A549 (cell line): Measurements from ENCODE around the gene RFK. TPM values are rescaled to one million over a fixed set of nuclear protein-coding genes. Genes with fewer than 3 reads are reported as not detected.

Experiments
- ATAC-seq, 2 experiments: fragments of 200-7000 bp in 1 of 2; fragments of >200 bp in 1 of 2; cut with Nextera tagmentation in 1 of 2; cut with Tn5 transposase in 1 of 2; 3 replicates each; pipeline versions ENCODE4 v1.8.0 to v1.9.1; 2018 to 2020; ENCODE audit warnings: mild to moderate bottlenecking in 1 of 2, moderate library complexity in 1 of 2
- CTCF ChIA-PET: fragments of 300-600 bp; sonication (Branson Sonifier 250); formaldehyde crosslinking; extraction: SDS; loops from one replicate; lab custom pipeline; 2021; ENCODE audit warnings: antibody characterized with exemption, inconsistent platforms; lab: Yijun Ruan, JAX
- POLR2A ChIA-PET: fragments of 350-600 bp; formaldehyde crosslinking; extraction: SDS; loops from one replicate; lab custom pipeline; 2021; ENCODE audit warnings: antibody characterized with exemption, inconsistent platforms; lab: Yijun Ruan, JAX
- DNase-seq, 2 experiments: peaks; one replicate each; pipeline versions ENCODE4 v3.0.0 to v3.0.0-alpha.2; 2011 to 2016; ENCODE audit warnings: low read depth in 1 of 2, low spot score in 1 of 2
- FAIRE-seq: peaks from 2 replicates; lab custom pipeline; 2011; peaks lifted over from hg19 to GRCh38; lab: Jason Lieb, UNC
- H3K27ac ChIP-seq, 2 experiments: fragments of >200 bp; sonication (Bioruptor Twin); formaldehyde crosslinking; 3 replicates each; pipeline ENCODE4 v1.5.1; 2016 to 2017
- H3K4me1 ChIP-seq: fragments of >200 bp; sonication (Bioruptor Twin); formaldehyde crosslinking; 3 replicates; pipeline ENCODE4 v1.6.1; 2016
- H3K4me2 ChIP-seq: fragments of >200 bp; sonication (Bioruptor Twin); formaldehyde crosslinking; 3 replicates; pipeline ENCODE4 v1.6.1; 2016
- H3K4me3 ChIP-seq: fragments of >200 bp; sonication (Bioruptor Twin); formaldehyde crosslinking; 3 replicates; pipeline ENCODE4 v1.5.1; 2016
- H3K9me3 ChIP-seq: fragments of >200 bp; sonication (Bioruptor Twin); formaldehyde crosslinking; 3 replicates; pipeline ENCODE4 v1.6.1; 2016
- ATOH8 ChIP-seq: fragments of 250-450 bp; sonication (Bioruptor Pico); IDR thresholded peaks from 2 replicates; pipeline ENCODE4 v1.5.0; 2020; ENCODE audit warnings: low read depth, mild to moderate bottlenecking, moderate library complexity
- BCL3 ChIP-seq: fragments of >200 bp; sonication (Bioruptor Twin); formaldehyde crosslinking; IDR thresholded peaks from 3 replicates; pipeline ENCODE4 v1.6.1; 2016
- CBX8 ChIP-seq: fragments of 200-600 bp; sonication (generic); IDR thresholded peaks from 2 replicates; pipeline ENCODE4 v1.6.1; 2016
- CHD2 ChIP-seq: fragments of 150-350 bp; IDR thresholded peaks from 2 replicates; pipeline ENCODE4 v1.6.1; 2014; ENCODE audit warnings: low read length; ENCODE audit not compliant: partially characterized antibody
- CHD4 ChIP-seq: fragments of 200-600 bp; sonication (generic); IDR thresholded peaks from 2 replicates; pipeline ENCODE4 v1.6.1; 2016; ENCODE audit warnings: antibody characterized with exemption, mild to moderate bottlenecking, borderline replicate concordance
- FOSB ChIP-seq: fragments of 250-450 bp; sonication (Bioruptor Pico); IDR thresholded peaks from 2 replicates; pipeline ENCODE4 v1.5.0; 2020; ENCODE audit warnings: mild to moderate bottlenecking, moderate library complexity
- FOSL2 ChIP-seq, 2 experiments: fragments of 450-650 bp in 1 of 2; fragments of >200 bp in 1 of 2; sonication (Bioruptor Twin) in 1 of 2; formaldehyde crosslinking; IDR thresholded peaks; 2 replicates each; pipeline versions ENCODE4 v1.5.0 to v1.6.1; 2016 to 2020; ENCODE audit warnings: mild to moderate bottlenecking in 1 of 2, moderate library complexity in 1 of 2
- HEYL ChIP-seq: fragments of 250-450 bp; sonication (Bioruptor Pico); IDR thresholded peaks from 2 replicates; pipeline ENCODE4 v1.8.0; 2021; ENCODE audit warnings: mild to moderate bottlenecking, moderate library complexity
- HOXA7 ChIP-seq: fragments of 250-450 bp; sonication (Bioruptor Pico); IDR thresholded peaks from 2 replicates; pipeline ENCODE4 v1.5.0; 2020; ENCODE audit warnings: mild to moderate bottlenecking, moderate library complexity
- KDM1A ChIP-seq: fragments of 200-600 bp; sonication (generic); IDR thresholded peaks from 2 replicates; pipeline ENCODE4 v1.6.1; 2016; ENCODE audit warnings: low read depth, mild to moderate bottlenecking
- MAFK ChIP-seq: fragments of 450-650 bp; IDR thresholded peaks from 2 replicates; pipeline ENCODE4 v1.6.1; 2014; ENCODE audit not compliant: partially characterized antibody
- MAX ChIP-seq: IDR thresholded peaks from 2 replicates; pipeline ENCODE4 v1.6.1; 2012
- MAZ ChIP-seq: fragments of 150-350 bp; IDR thresholded peaks from 2 replicates; pipeline ENCODE4 v1.6.1; 2014; ENCODE audit warnings: antibody characterized with exemption, low read depth, low read length, borderline replicate concordance
- NFE2L2 ChIP-seq: fragments of 150-350 bp; conservative IDR thresholded peaks from 2 replicates; pipeline ENCODE4 v1.6.1; 2014; ENCODE audit warnings: low read length
- NPAS2 ChIP-seq: fragments of 250-450 bp; sonication (Bioruptor Pico); IDR thresholded peaks from 2 replicates; pipeline ENCODE4 v1.8.0; 2022; ENCODE audit warnings: mild to moderate bottlenecking, moderate library complexity, borderline replicate concordance
- NR3C1 ChIP-seq: fragments of >200 bp; sonication (Bioruptor Twin); formaldehyde crosslinking; IDR thresholded peaks from 3 replicates; pipeline ENCODE4 v1.6.1; 2017
- PBX3 ChIP-seq: IDR thresholded peaks from 2 replicates; pipeline ENCODE4 v1.6.1; 2012
- POLR2AphosphoS2 ChIP-seq: conservative IDR thresholded peaks from 2 replicates; pipeline ENCODE4 v1.6.1; 2012; ENCODE audit warnings: low read length, improper control_type of control experiment, inconsistent platforms
- RFX5 ChIP-seq: fragments of 450-650 bp; IDR thresholded peaks from 2 replicates; pipeline ENCODE4 v1.7.1; 2014; ENCODE audit warnings: antibody characterized with exemption, mild to moderate bottlenecking, moderate library complexity
- SREBF2 ChIP-seq: fragments of 450-650 bp; IDR thresholded peaks from 2 replicates; pipeline ENCODE4 v1.6.1; 2014; ENCODE audit warnings: mild to moderate bottlenecking, moderate library complexity
- TFCP2L1 ChIP-seq: fragments of 250-450 bp; sonication (Bioruptor Pico); IDR thresholded peaks from 2 replicates; pipeline ENCODE4 v1.5.0; 2021; ENCODE audit warnings: mild to moderate bottlenecking
- ZFP36 ChIP-seq: fragments of 450-650 bp; IDR thresholded peaks from 2 replicates; pipeline ENCODE4 v1.6.1; 2014; ENCODE audit warnings: borderline replicate concordance; ENCODE audit not compliant: partially characterized antibody
- WGBS: methylation state at CpG from one replicate; pipeline ENCODE4 v1.1.6; 2017; ENCODE audit errors: missing lambda C conversion rate; 5-methylcytosine and 5-hydroxymethylcytosine counted together
- polyA plus RNA-seq, 4 experiments: library from polyadenylated mRNA; depleted of rRNA in 3 of 4; stranded (reverse); fragments of >200 nt; fragmentation: RNase III in 1 of 4; extraction: RNeasy Plus Mini Kit Qiagen cat#74134 plus additional on column Dnase treatment in 1 of 4; gene quantifications; 2 replicates in 3 of 4; 3 replicates in 1 of 4; pipeline ENCODE4 v1.2.3, GENCODE V29; 2011 to 2017

The RFK gene
- polyA plus RNA-seq, 2 of the 4 experiments (the other 2 are of a cell fraction): 50.5 to 184 TPM

- POLR2A ChIA-PET: no interaction called here
Observed at GRCh38 chr9:76354221-76354620, 40.0 kb downstream of the RFK start.

GRCh38 chr9:76353280-76353679 is 40.9 kb downstream of the RFK start:
- no peak overlapping the region for H3K27ac ChIP-seq
- DNase-seq (no peak), FAIRE-seq (no peak), ATAC-seq (no peak)
- no peak overlapping the region for H3K4me2 ChIP-seq
- no peaks in the 10 kb centered on the region for H3K4me1 ChIP-seq
- ChIA-PET POLR2A (no interaction called here), CTCF (interaction anchor here (1.1 to 1.7 kb wide), 2 partner anchors 17 to 50 kb away, joined by 3 to 5 read pairs; no protein-coding TSS in a partner anchor)
- WGBS: 82% methylated on average over 5 of the region's 5 CpGs
- no peak overlapping the region for H3K4me3 ChIP-seq
- no peaks in the 10 kb centered on the region for H3K9me3 ChIP-seq
- TF ChIP-seq NPAS2 (CRISPR knock-in tag): no peak
- TF ChIP-seq NR3C1: no peak
- TF ChIP-seq MAFK: no peak
- no peak for TF ChIP-seq CHD4
- no peak for TF ChIP-seq CHD2
- TF ChIP-seq HEYL (CRISPR knock-in tag): no peak
- no peak for TF ChIP-seq FOSL2 (IDR thresholded peaks at IDR 0.05)
- no peak for TF ChIP-seq FOSL2 (CRISPR knock-in tag; IDR thresholded peaks at IDR 0.05)
- TF ChIP-seq KDM1A: no peak
- TF ChIP-seq RFX5: no peak
- no peak for TF ChIP-seq SREBF2
- no peak for TF ChIP-seq MAX
- no peak for TF ChIP-seq HOXA7 (CRISPR knock-in tag)
- TF ChIP-seq ZFP36: no peak
- TF ChIP-seq TFCP2L1 (CRISPR knock-in tag): no peak
- TF ChIP-seq ATOH8 (CRISPR knock-in tag): no peak
- no peak for TF ChIP-seq POLR2AphosphoS2

More at GRCh38 chr9:76354221-76354620, 40.0 kb downstream of the RFK start:
- Histone ChIP-seq H3K4me3 (no peak overlapping the region), H3K4me2 (no peak overlapping the region), H3K9me3 (no peaks in the 10 kb centered on the region), H3K4me1 (no peaks in the 10 kb centered on the region), H3K27ac (no peak overlapping the region)
- ATAC-seq (no peak), DNase-seq (no peak), FAIRE-seq (no peak)
- CTCF ChIA-PET: interaction anchor here (1.7 kb wide), 1 partner anchor 51 kb away, joined by 5 read pairs; no protein-coding TSS in a partner anchor
- no peak for TF ChIP-seq MAZ
- no peak for TF ChIP-seq FOSB (CRISPR knock-in tag)
- no peak for TF ChIP-seq BCL3
- 82% methylated on average over 3 of the region's 3 CpGs for WGBS

- TF ChIP-seq BCL3: no peak
- no peak for TF ChIP-seq PBX3
- no peak for TF ChIP-seq CBX8
- no peak for TF ChIP-seq POLR2AphosphoS2
- TF ChIP-seq NFE2L2: no peak
- no peaks in the 10 kb centered on the region for H3K9me3 ChIP-seq
- H3K4me3 ChIP-seq: no peak overlapping the region
- POLR2A ChIA-PET: no interaction called here
- 76% methylated on average over 4 of the region's 4 CpGs for WGBS
- ATAC-seq: no peak
- H3K27ac ChIP-seq: no peak overlapping the region
- H3K4me2 ChIP-seq: no peak overlapping the region
- CTCF ChIA-PET: no interaction called here
- FAIRE-seq: no peak
- no peak for DNase-seq
- no peaks in the 10 kb centered on the region for H3K4me1 ChIP-seq
Observed at GRCh38 chr9:76352026-76352620, 42.1 kb downstream of the RFK start.
